H1 (cell line): ENCODE results near the gene GRIK4. TPM values are rescaled to one million over a fixed set of nuclear protein-coding genes. Genes with fewer than 3 reads are reported as not detected.
A peak's percentile ranks its signal among the peaks of the same experiment; 100 is the strongest.

Experiments
- BACH1 ChIP-seq: IDR thresholded peaks from 2 replicates; pipeline ENCODE4 v1.6.1; 2012; ENCODE audit warnings: low read length, improper control_type of control experiment
- polyA plus RNA-seq, 7 experiments: library from polyadenylated mRNA; depleted of rRNA in 3 of 7; stranded (reverse) in 5 of 7; unstranded in 2 of 7; fragments of >200 nt in 5 of 7; fragments of 200-250 nt in 2 of 7; gene quantifications; 1 replicate in 5 of 7; 2 replicates in 1 of 7; 4 replicates in 1 of 7; pipeline versions ENCODE4 v1.2.1 to v1.2.3, GENCODE V29; 2011 to 2013; ENCODE audit warnings: missing spikeins in 2 of 7, mixed read lengths in 2 of 7
- total RNA-seq: library from RNA; stranded (reverse); fragmentation: NEBNext Ultra II Directional; extraction: Animal tissue kit (Norgen Biotek cat#: 25700); gene quantifications from 2 replicates; pipeline ENCODE4 v1.2.1, GENCODE V29; 2021

The GRIK4 gene
- total and polyA plus RNA-seq, 2 of the 8 experiments (the other 6 are each of a cell fraction or from before 2014, with no cell fraction given), result 1.2 to 2.9 TPM

GRCh38 chr11:120807414-120808150, 296.0 kb downstream of the GRIK4 start (continued):
- peak; percentile 78; the same call in 1 of the 2 replicates for TF ChIP-seq BACH1
